ENCODE results near the gene FGFRL1. TPM values are rescaled to one million over a fixed set of nuclear protein-coding genes. Genes with fewer than 3 reads are reported as not detected.

The FGFRL1 gene
- total RNA-seq, 1 experiment from 2014 or later: 59.5 TPM

GRCh38 chr4:1014291-1015167 lies 3.1 kb downstream of the FGFRL1 start:
- BruUV-seq (replicated peaks): no TSS peak

GRCh38 chr4:1015179-1015578 lies 3.8 kb downstream of the FGFRL1 start:
- ChIA-PET CTCF (no interaction called here), POLR2A (ENCODE audit: unreplicated experiment) (no interaction called here)
- Histone ChIP-seq H3K4me3 (no peak overlapping the region), H3K9me3 (ENCODE audit: insufficient read depth, low read depth) (no peaks in the 10 kb centered on the region), H3K27ac (no peak overlapping the region), H3K36me3 (ENCODE audit: low read depth) (no peaks in the 10 kb centered on the region), H3F3A (ENCODE audit: insufficient read depth, low read depth) (peaks cover 18% of the 10 kb centered on the region; the same call in 1 of the 2 replicates), H3K27me3 (ENCODE audit: insufficient read depth, low read depth) (no peaks in the 10 kb centered on the region), H3K4me2 (no peak overlapping the region), H4K20me1 (ENCODE audit: insufficient read depth) (peaks cover 2% of the 10 kb centered on the region; the same call in 1 of the 2 replicates), H3K79me2 (ENCODE audit: low read depth) (no peaks in the 10 kb centered on the region; the same call in 1 of the 2 replicates), H3K4me1 (replicated peaks; ENCODE audit: insufficient read depth) (peaks cover 5% of the 10 kb centered on the region; the same call in 1 of the 2 replicates), H2AFZ (no peak overlapping the region), H3K9me2 (ENCODE audit: insufficient read depth) (no peaks in the 10 kb centered on the region)
- BruUV-seq (replicated peaks): no TSS peak
- no peak for DNase-seq
- intact Hi-C loops (cut with micrococcal nuclease; ENCODE audit: unreplicated experiment): no loop called here
- no peak for TF ChIP-seq CTCF (conservative IDR thresholded peaks at IDR 0.05)
- TF ChIP-seq EZH2 (IDR thresholded peaks at IDR 0.05; ENCODE audit: low read depth): no peak

More at GRCh38 chr4:1014291-1015167, 3.1 kb downstream of the FGFRL1 start:
- Histone ChIP-seq H3K27ac (no peak overlapping the region), H3K36me3 (ENCODE audit: low read depth) (no peaks in the 10 kb centered on the region), H3K79me2 (ENCODE audit: low read depth) (no peaks in the 10 kb centered on the region; the same call in 1 of the 2 replicates), H3F3A (ENCODE audit: insufficient read depth, low read depth) (peaks cover 21% of the 10 kb centered on the region; the same call in 1 of the 2 replicates), H2AFZ (no peak overlapping the region), H3K4me2 (no peak overlapping the region), H3K27me3 (ENCODE audit: insufficient read depth, low read depth) (no peaks in the 10 kb centered on the region), H3K4me1 (replicated peaks; ENCODE audit: insufficient read depth) (peaks cover 5% of the 10 kb centered on the region; the same call in 1 of the 2 replicates), H4K20me1 (ENCODE audit: insufficient read depth) (peaks cover 2% of the 10 kb centered on the region; the same call in 1 of the 2 replicates), H3K9me2 (ENCODE audit: insufficient read depth) (no peaks in the 10 kb centered on the region), H3K9me3 (ENCODE audit: insufficient read depth, low read depth) (no peaks in the 10 kb centered on the region), H3K4me3 (no peak overlapping the region)
- intact Hi-C loops (cut with micrococcal nuclease; ENCODE audit: unreplicated experiment): loop anchor here (5.0 kb wide), 2 partner anchors 233 to 333 kb away; partner anchors contain the start of genes CTBP1 and UVSSA
- DNase-seq: no peak
- CTCF ChIA-PET: no interaction called here
- POLR2A ChIA-PET (ENCODE audit: unreplicated experiment): no interaction called here
- TF ChIP-seq CTCF (conservative IDR thresholded peaks at IDR 0.05): no peak
- TF ChIP-seq EZH2 (IDR thresholded peaks at IDR 0.05; ENCODE audit: low read depth): no peak

GRCh38 chr4:1015746-1016145 lies 4.3 kb downstream of the FGFRL1 start:
- TF ChIP-seq CTCF (conservative IDR thresholded peaks at IDR 0.05): no peak
- TF ChIP-seq EZH2 (IDR thresholded peaks at IDR 0.05; ENCODE audit: low read depth): no peak
- no TSS peak for BruUV-seq (replicated peaks)
- DNase-seq: no peak
- intact Hi-C loops (cut with micrococcal nuclease; ENCODE audit: unreplicated experiment): no loop called here
- Histone ChIP-seq H3K36me3 (ENCODE audit: low read depth) (no peaks in the 10 kb centered on the region), H3K9me3 (ENCODE audit: insufficient read depth, low read depth) (no peaks in the 10 kb centered on the region), H3K4me2 (no peak overlapping the region), H4K20me1 (ENCODE audit: insufficient read depth) (peaks cover 2% of the 10 kb centered on the region; the same call in 1 of the 2 replicates), H3K4me1 (replicated peaks; ENCODE audit: insufficient read depth) (peaks cover 5% of the 10 kb centered on the region; the same call in 1 of the 2 replicates), H3K79me2 (ENCODE audit: low read depth) (no peaks in the 10 kb centered on the region; the same call in 1 of the 2 replicates), H3K9me2 (ENCODE audit: insufficient read depth) (no peaks in the 10 kb centered on the region), H3F3A (ENCODE audit: insufficient read depth, low read depth) (peaks cover 12% of the 10 kb centered on the region; the same call in 1 of the 2 replicates), H3K27me3 (ENCODE audit: insufficient read depth, low read depth) (no peaks in the 10 kb centered on the region), H3K4me3 (no peak overlapping the region), H3K27ac (no peak overlapping the region), H2AFZ (no peak overlapping the region)
- CTCF ChIA-PET: no interaction called here
- POLR2A ChIA-PET (ENCODE audit: unreplicated experiment): no interaction called here
